HG03060 (cell line): ENCODE data around the gene DGAT2.

ENCODE experiments used
- ATAC-seq: cut with Tn5 transposase; IDR thresholded peaks from one replicate; pipeline ENCODE4 v1.9.1; 2021; ENCODE audit warnings: low read depth, moderate number of reproducible peaks; ENCODE audit not compliant: unreplicated experiment

The DGAT2 gene

DNA sequence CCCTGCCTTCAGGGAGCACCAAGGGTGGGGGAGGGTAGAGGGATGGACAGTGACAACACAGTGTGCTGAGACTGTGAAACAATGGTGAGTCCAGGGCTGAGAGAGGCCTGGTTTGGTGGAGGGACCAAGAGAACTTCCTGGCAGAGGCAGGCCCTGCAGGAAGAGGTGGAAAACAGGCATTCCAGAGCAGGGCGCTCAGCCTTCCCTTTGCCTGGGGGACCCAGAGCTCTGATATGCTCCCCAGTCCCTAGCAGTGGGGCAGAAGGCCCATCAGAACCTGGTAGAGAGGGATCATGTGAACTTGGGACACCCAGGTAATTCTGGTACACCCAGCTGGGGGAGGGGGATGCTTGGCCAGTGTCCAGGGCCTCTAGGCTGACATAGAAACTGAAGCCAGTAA, 29.2 kb downstream of the DGAT2 start:
- ATAC-seq = no peak

DNA sequence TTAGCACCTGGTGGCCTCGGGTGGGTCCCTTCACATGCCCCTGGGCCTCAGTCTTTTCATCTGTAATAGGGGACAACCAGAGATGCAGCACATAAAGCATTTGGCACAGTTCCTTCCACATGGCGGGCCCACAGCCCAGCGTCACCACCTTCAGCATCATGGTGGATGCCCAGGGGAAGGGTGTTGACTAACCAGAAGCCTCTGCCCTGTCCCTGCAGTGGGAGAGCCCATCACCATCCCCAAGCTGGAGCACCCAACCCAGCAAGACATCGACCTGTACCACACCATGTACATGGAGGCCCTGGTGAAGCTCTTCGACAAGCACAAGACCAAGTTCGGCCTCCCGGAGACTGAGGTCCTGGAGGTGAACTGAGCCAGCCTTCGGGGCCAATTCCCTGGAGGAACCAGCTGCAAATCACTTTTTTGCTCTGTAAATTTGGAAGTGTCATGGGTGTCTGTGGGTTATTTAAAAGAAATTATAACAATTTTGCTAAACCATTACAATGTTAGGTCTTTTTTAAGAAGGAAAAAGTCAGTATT, 31.6 kb downstream of the DGAT2 start:
- no peak for ATAC-seq

DNA sequence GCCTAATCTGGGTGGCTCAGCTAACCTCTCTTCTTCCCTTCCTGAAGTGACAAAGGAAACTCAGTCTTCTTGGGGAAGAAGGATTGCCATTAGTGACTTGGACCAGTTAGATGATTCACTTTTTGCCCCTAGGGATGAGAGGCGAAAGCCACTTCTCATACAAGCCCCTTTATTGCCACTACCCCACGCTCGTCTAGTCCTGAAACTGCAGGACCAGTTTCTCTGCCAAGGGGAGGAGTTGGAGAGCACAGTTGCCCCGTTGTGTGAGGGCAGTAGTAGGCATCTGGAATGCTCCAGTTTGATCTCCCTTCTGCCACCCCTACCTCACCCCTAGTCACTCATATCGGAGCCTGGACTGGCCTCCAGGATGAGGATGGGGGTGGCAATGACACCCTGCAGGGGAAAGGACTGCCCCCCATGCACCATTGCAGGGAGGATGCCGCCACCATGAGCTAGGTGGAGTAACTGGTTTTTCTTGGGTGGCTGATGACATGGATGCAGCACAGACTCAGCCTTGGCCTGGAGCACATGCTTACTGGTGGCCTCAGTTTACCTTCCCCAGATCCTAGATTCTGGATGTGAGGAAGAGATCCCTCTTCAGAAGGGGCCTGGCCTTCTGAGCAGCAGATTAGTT, 32.3 kb downstream of the DGAT2 start:
- ATAC-seq = no peak

DNA sequence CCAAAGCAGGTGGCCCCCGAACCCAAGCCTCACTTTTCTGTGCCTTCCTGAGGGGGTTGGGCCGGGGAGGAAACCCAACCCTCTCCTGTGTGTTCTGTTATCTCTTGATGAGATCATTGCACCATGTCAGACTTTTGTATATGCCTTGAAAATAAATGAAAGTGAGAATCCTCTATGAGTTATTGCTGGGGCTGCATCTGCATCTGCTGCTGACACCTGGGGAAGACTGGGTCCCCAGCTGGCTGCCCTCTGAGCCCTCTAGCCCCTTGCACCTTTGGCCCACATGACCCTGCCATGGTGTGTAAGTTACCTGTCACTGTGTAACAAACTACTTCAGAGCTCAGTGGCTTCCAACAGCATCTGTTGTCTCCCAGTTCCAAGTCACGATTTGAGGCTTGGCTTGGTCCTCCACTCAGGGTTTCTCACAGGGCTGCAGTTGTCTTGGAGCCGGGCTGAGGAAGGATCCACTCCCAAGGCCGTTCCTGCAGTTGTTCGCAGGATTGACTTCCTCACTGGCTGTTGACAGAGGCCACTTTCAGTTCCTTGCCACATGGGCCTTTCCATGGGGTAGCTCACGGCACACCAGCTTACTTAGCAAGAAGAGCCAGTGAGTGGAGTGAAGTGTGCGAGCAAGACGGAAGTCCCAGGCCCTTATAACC, 32.9 kb downstream of the DGAT2 start:
- no peak for ATAC-seq

DNA sequence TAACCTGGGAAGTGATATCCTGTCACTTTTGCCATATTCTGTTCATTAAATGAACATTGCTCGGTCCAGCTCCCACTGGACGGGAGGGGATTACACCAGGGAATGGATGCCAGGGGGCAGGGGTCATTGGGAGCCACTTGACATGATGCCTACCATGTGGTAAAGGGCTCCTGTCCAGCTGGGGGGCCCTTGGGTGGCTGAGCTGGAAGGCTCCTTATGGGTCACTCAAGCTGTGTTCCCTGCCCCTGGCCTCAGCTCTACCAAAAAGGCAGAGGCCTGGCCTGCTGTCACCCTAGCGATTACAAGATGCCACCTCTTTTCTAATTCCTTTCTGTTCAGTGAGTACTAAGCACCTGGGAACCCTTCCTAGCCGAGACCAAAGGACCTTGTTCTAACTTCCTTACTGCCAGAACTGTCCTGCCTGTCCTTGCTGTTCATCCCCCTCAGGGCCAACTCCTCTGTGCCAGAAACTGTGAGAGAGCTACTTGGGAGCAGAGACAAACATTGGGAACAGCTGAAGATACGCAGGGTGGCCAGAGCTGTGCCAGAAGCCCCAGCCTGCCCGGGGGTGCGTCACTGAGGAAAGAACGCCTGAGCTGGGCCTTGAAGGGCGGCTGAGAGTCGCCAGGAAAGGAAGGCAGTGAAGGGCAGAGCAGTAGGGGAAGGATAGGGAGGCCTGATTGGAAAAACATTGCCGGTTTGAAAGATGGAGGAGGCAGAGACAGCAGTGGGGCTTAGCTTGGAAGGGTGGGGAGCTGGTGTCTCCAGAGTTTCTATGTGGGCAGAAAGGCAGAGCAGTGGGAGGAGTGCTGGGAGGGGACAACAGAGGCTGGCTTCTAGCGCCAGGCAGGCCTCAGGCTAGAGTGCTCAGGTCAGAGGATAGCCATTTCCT, 33.7 kb downstream of the DGAT2 start:
- ATAC-seq = no peak

DNA sequence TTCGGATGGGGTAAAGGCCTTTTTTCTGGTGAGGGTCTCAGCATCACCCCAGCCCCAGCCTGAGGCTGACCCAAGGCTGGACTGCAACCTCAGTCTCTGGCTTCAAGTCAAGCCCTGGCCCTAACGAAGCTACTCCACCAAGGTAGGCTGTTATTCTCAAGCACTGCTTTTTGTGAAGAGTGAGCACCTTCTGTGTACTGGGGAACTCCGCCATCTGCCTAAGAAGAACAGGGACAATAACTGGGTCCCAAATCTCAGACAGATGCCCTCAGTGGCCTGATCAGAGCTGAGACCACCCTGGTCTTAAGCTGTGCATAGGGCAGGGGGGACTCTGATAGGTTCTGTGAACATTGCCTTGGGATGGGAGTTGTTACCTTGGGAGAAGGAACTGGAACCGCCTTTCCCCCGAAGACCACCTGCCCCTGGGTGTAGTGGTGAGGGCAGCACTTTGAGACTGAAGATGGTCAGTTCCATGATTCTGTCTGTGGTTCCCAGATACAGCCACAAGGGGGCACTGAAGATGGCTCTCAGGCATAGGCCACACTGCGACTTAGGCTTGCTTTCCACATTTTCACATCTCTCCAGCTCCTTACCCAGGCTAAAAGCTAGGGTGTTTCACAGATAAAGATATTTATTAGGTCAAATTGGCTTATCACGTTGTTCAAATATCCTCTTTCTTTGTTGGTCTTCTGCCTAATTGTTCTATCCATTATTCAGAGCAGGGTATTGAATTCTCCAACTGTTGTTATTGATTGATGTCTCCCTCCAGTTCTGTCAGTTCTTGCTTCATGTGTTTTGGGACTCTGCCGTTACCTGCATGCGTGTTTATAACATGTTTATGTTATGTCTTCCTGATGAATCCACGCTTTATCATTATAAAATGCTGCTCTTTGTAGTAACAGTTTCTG, 34.6 kb downstream of the DGAT2 start:
- peak; percentile 53 for ATAC-seq

DNA sequence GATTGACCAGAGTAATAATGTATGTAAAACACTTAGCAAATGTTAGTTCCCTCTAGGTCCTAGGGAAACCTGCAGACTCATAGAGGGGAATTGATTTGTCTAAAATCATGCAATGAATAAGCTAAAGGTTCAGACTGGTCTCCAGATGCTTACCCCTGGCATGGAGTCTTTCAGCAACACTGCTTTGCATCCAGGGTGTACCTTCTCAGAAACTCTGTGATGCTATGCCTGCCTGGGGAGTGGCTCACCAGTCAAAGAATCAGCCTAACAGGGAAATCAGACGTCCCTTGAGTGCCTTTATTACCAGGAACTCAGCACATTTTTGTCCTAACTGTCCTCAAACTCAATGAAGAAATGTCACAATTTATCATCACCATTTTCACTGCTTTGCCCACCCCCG, 40.5 kb downstream of the DGAT2 start:
- ATAC-seq = no peak

DNA sequence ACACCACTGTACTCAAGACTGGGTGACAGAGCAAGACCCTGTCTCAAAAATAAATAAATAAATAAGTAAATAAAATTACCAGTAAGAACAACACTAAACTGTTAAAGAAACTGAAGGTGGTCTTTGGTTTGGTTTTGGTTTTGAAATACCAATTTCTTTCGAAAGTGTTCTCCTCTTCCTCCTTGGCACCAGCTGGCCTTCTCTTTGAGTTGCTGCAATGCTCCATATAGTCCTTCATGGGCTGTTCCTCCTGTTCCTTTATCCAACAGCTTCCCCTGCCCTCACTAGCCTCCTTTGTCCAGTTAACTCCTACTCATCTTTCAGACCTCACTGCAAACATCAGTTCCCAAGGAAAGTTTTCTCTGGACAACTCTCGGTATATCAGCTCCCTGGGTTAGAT, 41.4 kb downstream of the DGAT2 start:
- ATAC-seq = no peak

DNA sequence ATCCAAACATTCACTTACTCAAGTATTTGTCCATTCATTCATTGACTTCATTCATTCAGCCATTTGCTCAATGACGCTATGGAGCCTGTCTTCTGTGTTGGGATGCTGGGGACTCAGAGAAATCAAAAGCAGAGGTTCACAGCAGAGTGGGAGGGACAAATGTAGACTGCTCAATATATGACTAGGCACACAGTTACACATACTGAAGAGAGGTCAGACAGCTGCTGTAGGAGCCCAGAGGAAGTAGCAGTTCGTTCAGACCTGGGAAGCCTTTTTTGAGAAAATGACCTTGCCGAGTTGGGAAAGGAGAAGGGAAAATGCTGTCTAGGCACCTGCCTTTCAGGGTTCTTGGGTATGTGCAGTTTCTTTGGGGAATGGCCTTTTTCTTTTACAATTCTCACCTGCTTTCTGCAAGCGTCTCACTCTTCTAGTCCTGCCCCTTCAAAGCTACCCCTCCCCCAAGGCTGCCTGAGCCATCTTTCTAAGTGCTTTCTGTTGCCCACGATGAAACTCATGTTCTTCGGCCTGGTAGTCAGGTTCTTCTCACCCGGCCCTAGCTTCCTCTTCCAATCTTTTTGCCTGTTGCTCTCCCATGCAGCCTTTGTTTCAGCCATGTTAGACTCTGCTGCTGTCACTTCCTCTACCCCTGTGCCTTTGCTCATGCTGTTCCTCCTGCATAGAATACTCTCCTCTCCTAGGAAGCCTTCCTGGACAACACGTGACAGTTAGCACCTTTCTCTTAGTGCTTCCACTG, 42.2 kb downstream of the DGAT2 start:
- no peak for ATAC-seq

DNA sequence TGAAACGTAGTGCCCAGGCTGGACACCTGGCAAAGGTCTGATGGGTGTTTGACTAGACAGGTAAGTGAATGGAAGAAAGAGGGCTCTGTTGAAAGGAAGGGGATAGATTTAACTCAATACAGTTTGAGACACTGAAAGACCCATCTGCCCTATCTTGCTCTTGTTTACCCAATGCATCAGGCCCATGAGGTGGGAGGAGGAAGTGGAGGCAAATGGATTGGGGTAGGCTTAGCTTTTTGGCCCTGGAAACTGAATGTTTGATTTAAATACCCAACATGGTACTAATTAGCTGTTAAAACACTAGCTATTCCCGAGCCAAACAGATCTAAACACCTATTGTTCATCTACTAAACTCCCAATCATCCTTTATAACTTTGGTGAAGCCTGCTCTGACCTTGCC, 42.9 kb downstream of the DGAT2 start:
- ATAC-seq = no peak

DNA sequence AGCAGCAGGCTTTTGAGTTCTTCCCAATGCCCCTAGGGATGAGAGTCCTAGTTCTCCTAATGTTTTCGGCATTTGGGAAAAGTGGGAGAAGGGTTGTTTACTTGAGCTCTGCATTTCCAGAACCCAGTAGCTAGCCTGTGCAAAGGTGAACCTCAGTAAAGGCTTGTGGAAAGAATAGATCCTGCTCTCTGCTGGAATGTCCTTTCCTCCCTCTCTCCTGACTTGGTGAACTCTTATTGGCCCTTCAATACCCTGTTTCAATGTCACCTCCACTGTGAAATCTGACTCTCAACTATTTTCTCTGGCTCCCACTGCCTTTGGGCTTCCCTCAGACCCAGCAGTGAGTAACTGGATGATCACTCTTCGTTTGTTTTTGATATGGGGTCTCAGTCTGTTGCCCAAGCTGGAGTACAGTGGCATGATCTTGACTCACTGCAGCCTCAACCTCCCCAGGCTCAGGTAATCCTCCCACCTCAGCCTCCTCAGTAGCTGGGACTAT, 44.0 kb downstream of the DGAT2 start:
- ATAC-seq = no peak

DNA sequence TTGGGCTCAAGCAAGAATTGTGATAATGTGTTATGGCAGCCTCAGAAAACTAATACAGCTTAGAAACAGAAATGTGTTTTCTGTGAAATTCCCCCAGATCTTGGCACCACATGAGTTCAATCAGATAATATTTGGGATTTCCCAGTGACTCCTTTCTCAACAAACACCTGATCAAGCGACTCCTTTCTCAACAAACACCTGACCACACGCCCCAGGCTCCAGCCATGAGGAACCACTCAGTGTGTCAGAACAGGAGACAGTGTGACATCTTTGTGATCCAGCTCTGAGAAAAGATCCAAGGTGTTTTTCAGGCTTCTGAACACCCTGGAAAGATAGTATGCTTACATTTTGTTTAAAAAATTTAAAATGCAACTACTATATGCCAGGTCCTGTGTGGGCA, 44.5 kb downstream of the DGAT2 start:
- ATAC-seq = no peak

DNA sequence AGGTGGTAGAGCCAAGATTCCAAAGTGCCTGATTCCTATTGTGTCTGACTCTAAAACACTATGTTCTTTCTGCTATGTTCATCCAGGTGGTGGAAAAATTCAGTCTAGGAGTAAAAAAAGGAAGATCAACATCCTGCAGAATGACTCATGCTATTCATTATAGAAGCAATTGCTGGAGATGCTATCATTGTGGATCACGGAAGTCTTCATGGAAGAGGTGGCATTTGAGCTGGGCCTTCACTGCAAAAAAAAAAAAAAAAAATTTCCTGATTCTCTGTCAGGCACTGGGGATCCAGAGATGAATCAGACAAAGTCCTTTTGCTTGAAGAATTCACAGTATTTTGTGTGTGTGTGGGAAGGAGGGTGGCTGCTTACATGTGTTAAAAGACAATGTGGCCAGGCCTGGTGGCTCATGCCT, 45.1 kb downstream of the DGAT2 start:
- no peak for ATAC-seq

DNA sequence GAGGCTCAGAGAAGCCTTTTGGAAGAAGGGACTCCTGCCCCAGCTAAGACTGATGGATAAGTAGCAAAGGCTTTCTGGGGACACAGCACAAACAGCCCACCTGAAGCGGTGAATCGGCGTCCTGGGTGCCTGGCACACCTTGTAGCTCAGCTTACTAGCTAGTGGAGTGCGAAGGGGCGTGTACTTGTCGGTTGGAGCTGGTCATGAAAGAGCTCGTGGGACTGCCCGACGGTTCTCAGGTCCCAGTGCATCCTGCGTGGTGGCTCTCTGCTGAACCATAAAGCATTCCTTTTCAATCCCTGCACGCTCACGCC, 45.7 kb downstream of the DGAT2 start:
- ATAC-seq = peak; percentile 9

DNA sequence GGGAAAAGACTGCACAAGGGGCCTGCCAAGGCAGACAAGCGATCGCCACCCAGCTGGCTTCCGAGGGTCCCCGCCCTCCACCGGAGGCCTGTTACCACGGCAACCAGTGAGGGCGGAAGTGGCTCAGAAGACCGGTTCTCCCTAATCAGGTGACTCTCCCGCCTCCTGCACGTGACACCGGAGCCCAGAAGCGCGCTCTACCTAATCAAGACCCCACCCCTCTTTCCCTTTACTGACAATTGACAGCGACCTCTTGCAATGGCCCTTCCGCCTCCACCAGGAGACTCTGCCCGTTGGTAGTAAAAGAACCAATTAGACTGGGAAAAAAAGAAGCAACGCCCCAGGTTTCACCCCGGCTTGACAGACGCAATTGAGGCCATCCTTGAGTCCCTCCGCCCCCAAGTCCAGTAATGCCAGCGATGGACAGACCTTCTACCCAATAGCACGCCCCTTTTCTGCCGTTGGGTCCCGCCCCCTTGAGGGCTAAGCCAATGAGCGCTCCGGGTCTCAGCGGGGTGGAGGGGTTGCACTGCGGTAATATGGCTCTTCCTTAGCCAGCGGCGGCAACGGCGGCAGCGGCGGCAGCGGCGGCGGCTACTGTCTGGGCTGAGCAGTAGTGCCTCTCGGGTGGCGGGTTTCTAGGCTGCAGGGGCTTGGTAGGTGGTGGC, 46.2 kb downstream of the DGAT2 start, which contains the start of gene UVRAG:
Gene UVRAG, plus strand, starts transcription at position 534 of the 668 bp plus-strand sequence. CDS start 198 bp downstream, outside the sequence.
- peak; percentile 66 for ATAC-seq

DNA sequence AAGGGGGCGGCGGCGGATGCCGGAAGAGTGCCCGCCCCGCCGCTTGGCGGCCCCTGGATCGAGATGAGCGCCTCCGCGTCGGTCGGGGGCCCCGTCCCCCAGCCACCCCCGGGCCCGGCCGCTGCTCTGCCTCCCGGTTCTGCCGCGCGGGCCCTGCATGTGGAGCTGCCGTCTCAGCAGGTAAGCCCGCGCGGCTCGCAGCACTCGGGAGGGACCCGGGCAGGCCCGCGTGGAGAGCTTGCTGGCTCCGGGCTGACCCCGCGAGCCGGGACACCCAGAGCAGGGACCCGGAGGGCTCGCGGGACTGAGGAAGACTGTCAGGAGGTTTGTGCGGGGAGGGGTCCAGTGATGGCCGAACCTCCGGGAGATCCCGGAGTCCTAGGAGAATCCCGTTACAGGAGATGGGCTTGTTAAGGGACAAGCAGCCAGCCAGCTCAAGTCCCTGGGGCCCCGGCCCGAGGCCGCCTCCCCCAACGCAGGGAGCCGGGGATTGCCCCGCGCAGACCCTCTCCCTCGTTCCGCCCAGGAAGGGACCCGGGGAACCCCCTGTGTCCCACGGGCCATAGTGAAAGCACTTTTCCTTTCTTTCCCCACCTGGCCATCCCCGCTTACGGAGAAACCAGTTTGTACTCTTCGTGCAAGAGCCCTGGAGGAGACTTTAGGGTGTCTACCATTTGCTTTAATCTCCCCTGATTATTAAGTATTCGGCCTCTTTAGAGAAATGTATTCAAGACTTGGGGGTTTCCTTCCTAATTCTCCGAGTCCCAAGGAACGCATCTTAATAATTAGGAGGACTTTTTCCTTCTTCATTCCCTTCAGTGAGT, 47.0 kb downstream of the DGAT2 start:
- no peak for ATAC-seq

DNA sequence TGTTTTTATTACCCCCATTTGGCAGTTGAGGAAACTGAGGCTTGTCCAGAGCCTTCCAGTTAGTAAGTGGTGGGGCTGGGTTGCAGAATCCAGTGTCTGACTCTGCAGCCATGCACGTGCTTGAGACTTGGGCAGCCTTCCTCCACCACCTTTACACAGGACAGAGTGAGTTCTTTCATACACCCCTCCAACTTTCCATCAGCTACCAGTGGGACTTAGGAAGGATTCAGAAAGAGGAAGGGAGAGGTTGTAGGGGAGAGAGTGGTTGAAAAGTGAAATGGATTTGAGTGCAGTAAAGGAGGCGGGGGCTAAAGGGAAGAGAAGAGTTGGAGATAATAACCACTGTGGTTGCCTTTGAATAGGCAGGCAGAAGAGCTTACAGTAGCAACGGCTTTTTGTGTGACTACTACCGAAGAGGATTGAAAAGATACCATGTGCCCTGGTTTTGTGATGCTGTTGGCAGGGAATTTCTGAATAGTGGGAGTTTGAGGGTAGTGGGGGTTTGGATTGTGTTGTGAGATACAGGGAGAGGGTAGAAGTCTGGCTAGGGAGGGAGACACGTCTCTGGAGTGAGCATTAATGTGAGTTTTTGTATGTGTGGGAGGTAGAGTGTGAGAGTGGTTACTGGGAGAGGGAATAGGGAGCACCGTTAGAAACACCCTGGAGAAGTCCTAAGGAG, 48.1 kb downstream of the DGAT2 start:
- no peak for ATAC-seq
